ENCODE results near the gene MGMT. TPM values are rescaled to one million over a fixed set of nuclear protein-coding genes. Genes with fewer than 3 reads are reported as not detected.

MGMT gene
- total RNA-seq, 1 donor from 2014 or later = 29.7 TPM

GRCh38 chr10:129547608-129548007 lies 80.6 kb downstream of the MGMT start:
- H3K4me3 ChIP-seq (ENCODE audit: low read length in 3 of 3) = no peak overlapping the region
- peak overlapping the region in 1 of 3 donors; percentile 40 for H3K9ac ChIP-seq (ENCODE audit: low read depth in 1 of 3, low read length in 3 of 3)
- no peak overlapping the region for H3K27ac ChIP-seq (ENCODE audit: low read depth, low read length)
- no peaks in the 10 kb centered on the region for H3K27me3 ChIP-seq (ENCODE audit: control insufficient read depth in 3 of 3, insufficient read depth in 3 of 3, low read length in 3 of 3)
- no peaks in the 10 kb centered on the region for H3K36me3 ChIP-seq (ENCODE audit: control insufficient read depth in 3 of 3, insufficient read depth in 3 of 3, low read length in 3 of 3)
- H3K4me1 ChIP-seq (ENCODE audit: control insufficient read depth in 3 of 3, insufficient read depth in 3 of 3, low read length in 3 of 3) = peaks cover 11 to 27% (median 13%) of the 10 kb centered on the region in 3 donors
- no peaks in the 10 kb centered on the region for H3K9me3 ChIP-seq (ENCODE audit: control insufficient read depth in 3 of 3, low read length in 3 of 3)

- no peaks in the 10 kb centered on the region for H3K9me3 ChIP-seq (ENCODE audit: control insufficient read depth in 3 of 3, low read length in 3 of 3)
- no peak overlapping the region for H3K27ac ChIP-seq (ENCODE audit: low read depth, low read length)
Measured at GRCh38 chr10:129548600-129548999, 81.6 kb downstream of the MGMT start.

GRCh38 chr10:129550076-129550475 lies 83.0 kb downstream of the MGMT start:
- no peaks in the 10 kb centered on the region for H3K9me3 ChIP-seq (ENCODE audit: control insufficient read depth in 3 of 3, low read length in 3 of 3)
- no peak overlapping the region for H3K4me3 ChIP-seq (ENCODE audit: low read length in 3 of 3)
- no peak overlapping the region for H3K9ac ChIP-seq (ENCODE audit: low read depth in 1 of 3, low read length in 3 of 3)
- H3K4me1 ChIP-seq (ENCODE audit: control insufficient read depth in 3 of 3, insufficient read depth in 3 of 3, low read length in 3 of 3) = peaks cover 0 to 10% (median 4%) of the 10 kb centered on the region in 3 donors
- H3K27me3 ChIP-seq (ENCODE audit: control insufficient read depth in 3 of 3, insufficient read depth in 3 of 3, low read length in 3 of 3) = no peaks in the 10 kb centered on the region
- H3K36me3 ChIP-seq (ENCODE audit: control insufficient read depth in 3 of 3, insufficient read depth in 3 of 3, low read length in 3 of 3) = no peaks in the 10 kb centered on the region
- no peak overlapping the region for H3K27ac ChIP-seq (ENCODE audit: low read depth, low read length)

More at GRCh38 chr10:129548600-129548999, 81.6 kb downstream of the MGMT start:
- Histone ChIP-seq H3K36me3 (ENCODE audit: control insufficient read depth in 3 of 3, insufficient read depth in 3 of 3, low read length in 3 of 3) (no peaks in the 10 kb centered on the region), H3K9ac (ENCODE audit: low read depth in 1 of 3, low read length in 3 of 3) (no peak overlapping the region), H3K27me3 (ENCODE audit: control insufficient read depth in 3 of 3, insufficient read depth in 3 of 3, low read length in 3 of 3) (no peaks in the 10 kb centered on the region), H3K4me1 (ENCODE audit: control insufficient read depth in 3 of 3, insufficient read depth in 3 of 3, low read length in 3 of 3) (peaks cover 10 to 21% (median 11%) of the 10 kb centered on the region in 3 donors), H3K4me3 (ENCODE audit: low read length in 3 of 3) (no peak overlapping the region)

DNA sequence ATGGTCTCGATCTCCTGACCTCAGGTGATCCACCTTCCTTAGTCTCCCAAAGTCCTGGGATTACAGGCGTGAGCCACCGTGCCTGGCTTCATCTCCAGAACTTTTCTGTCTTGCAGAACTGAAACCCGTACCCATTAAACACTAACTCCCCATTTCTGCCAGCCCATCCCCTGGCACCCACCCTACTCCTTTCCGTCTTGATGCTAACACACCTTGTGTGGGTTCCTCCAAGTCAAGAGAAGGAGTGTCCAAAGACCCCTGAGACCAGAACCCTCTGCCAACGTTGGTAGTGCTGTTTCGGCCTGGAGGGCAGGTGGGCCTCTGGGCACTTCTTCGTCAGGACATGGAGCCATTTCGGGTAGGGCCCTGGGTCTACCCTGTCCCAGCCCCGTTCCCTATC lies 83.6 kb downstream of the MGMT start:
- Histone ChIP-seq H3K9me3 (ENCODE audit: control insufficient read depth in 3 of 3, low read length in 3 of 3) (no peaks in the 10 kb centered on the region), H3K27ac (ENCODE audit: low read depth, low read length) (no peak overlapping the region), H3K36me3 (ENCODE audit: control insufficient read depth in 3 of 3, insufficient read depth in 3 of 3, low read length in 3 of 3) (no peaks in the 10 kb centered on the region), H3K4me1 (ENCODE audit: control insufficient read depth in 3 of 3, insufficient read depth in 3 of 3, low read length in 3 of 3) (peaks cover 0 to 10% (median 4%) of the 10 kb centered on the region in 3 donors), H3K27me3 (ENCODE audit: control insufficient read depth in 3 of 3, insufficient read depth in 3 of 3, low read length in 3 of 3) (no peaks in the 10 kb centered on the region), H3K4me3 (ENCODE audit: low read length in 3 of 3) (no peak overlapping the region), H3K9ac (ENCODE audit: low read depth in 1 of 3, low read length in 3 of 3) (no peak overlapping the region)

DNA sequence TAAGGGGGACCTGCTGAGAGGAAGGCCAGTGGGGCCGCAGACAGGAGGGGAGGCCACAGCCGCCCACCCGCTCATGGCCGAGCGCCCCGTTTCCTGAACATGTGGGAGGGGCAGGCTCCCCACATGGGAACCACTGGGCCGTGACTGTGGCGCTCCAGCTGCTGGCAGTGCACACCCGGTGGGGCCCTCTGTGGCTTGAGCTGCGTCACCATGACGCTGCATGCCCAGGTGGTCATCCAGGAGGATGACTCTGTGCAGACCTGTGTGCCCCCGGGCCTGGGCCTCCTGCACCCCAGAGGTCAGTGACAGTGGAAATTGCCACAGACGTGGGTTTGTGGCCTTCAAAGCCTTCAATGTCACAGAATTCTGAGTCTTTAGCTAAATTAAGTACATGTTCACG lies 85.1 kb downstream of the MGMT start:
- Histone ChIP-seq H3K4me1 (ENCODE audit: control insufficient read depth in 3 of 3, insufficient read depth in 3 of 3, low read length in 3 of 3) (peaks cover 0 to 8% (median 4%) of the 10 kb centered on the region in 3 donors), H3K4me3 (ENCODE audit: low read length in 3 of 3) (no peak overlapping the region), H3K27me3 (ENCODE audit: control insufficient read depth in 3 of 3, insufficient read depth in 3 of 3, low read length in 3 of 3) (no peaks in the 10 kb centered on the region), H3K9ac (ENCODE audit: low read depth in 1 of 3, low read length in 3 of 3) (no peak overlapping the region), H3K36me3 (ENCODE audit: control insufficient read depth in 3 of 3, insufficient read depth in 3 of 3, low read length in 3 of 3) (no peaks in the 10 kb centered on the region), H3K27ac (ENCODE audit: low read depth, low read length) (no peak overlapping the region), H3K9me3 (ENCODE audit: control insufficient read depth in 3 of 3, low read length in 3 of 3) (no peaks in the 10 kb centered on the region)

- H3K36me3 ChIP-seq (ENCODE audit: control insufficient read depth in 3 of 3, insufficient read depth in 3 of 3, low read length in 3 of 3) = no peaks in the 10 kb centered on the region
- H3K9ac ChIP-seq (ENCODE audit: low read depth in 1 of 3, low read length in 3 of 3) = no peak overlapping the region
- H3K27ac ChIP-seq (ENCODE audit: low read depth, low read length) = no peak overlapping the region
Measured at GRCh38 chr10:129553928-129554327, 86.9 kb downstream of the MGMT start.

DNA sequence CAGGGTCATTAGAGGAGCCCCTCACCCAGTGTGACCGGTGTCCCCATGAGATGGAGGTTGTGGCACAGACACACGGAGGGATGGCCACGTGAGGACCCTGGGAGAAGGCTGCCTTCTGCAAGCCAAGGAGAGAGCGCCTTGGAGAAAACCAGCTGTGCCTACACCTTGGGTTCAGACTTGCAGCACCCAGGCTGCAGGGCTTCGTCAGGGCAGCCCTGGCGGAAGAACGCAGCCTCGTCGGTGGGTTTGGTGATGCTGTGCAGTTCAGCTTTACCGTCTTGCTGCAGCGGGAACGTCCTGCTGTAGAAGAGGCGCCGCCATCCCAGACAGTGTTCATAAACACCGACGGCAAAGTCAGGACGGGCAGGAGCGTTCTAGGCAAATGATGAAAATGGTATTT lies 89.3 kb downstream of the MGMT start:
- no peak overlapping the region for H3K9ac ChIP-seq (ENCODE audit: low read depth in 1 of 3, low read length in 3 of 3)
- no peak overlapping the region for H3K27ac ChIP-seq (ENCODE audit: low read depth, low read length)
- H3K4me1 ChIP-seq (ENCODE audit: control insufficient read depth in 3 of 3, insufficient read depth in 3 of 3, low read length in 3 of 3) = no peaks in the 10 kb centered on the region
- H3K27me3 ChIP-seq (ENCODE audit: control insufficient read depth in 3 of 3, insufficient read depth in 3 of 3, low read length in 3 of 3) = no peaks in the 10 kb centered on the region
- H3K36me3 ChIP-seq (ENCODE audit: control insufficient read depth in 3 of 3, insufficient read depth in 3 of 3, low read length in 3 of 3) = no peaks in the 10 kb centered on the region
- no peak overlapping the region for H3K4me3 ChIP-seq (ENCODE audit: low read length in 3 of 3)
- H3K9me3 ChIP-seq (ENCODE audit: control insufficient read depth in 3 of 3, low read length in 3 of 3) = no peaks in the 10 kb centered on the region

More at GRCh38 chr10:129553928-129554327, 86.9 kb downstream of the MGMT start:
- Histone ChIP-seq H3K4me1 (ENCODE audit: control insufficient read depth in 3 of 3, insufficient read depth in 3 of 3, low read length in 3 of 3) (no peaks in the 10 kb centered on the region), H3K27me3 (ENCODE audit: control insufficient read depth in 3 of 3, insufficient read depth in 3 of 3, low read length in 3 of 3) (no peaks in the 10 kb centered on the region), H3K4me3 (ENCODE audit: low read length in 3 of 3) (no peak overlapping the region), H3K9me3 (ENCODE audit: control insufficient read depth in 3 of 3, low read length in 3 of 3) (no peaks in the 10 kb centered on the region)

DNA sequence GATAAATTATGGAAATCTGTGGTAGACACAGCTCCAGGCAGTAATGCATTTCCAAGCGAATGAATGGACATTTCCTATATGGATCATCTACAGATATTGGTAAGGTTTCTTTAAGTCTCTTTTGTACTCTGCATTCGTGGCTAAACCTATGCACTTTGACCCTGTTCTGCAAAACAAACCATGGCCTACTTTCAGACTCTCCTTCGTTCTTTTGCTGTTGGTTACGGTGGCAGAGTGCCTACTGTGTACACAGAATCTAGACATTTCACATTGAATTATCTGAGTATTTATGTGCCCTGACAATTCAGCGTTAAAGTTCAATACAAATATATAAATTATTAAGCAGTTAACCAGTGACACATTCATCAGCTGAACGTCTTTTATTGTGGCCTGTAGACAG lies 93.3 kb downstream of the MGMT start:
- H3K9me3 ChIP-seq (ENCODE audit: control insufficient read depth in 3 of 3, low read length in 3 of 3) = no peaks in the 10 kb centered on the region

GRCh38 chr10:129562487-129562886 lies 95.4 kb downstream of the MGMT start:
- no peak overlapping the region for H3K27ac ChIP-seq (ENCODE audit: low read depth, low read length)
- H3K4me3 ChIP-seq (ENCODE audit: low read length in 3 of 3) = no peak overlapping the region
- no peak overlapping the region for H3K9ac ChIP-seq (ENCODE audit: low read depth in 1 of 3, low read length in 3 of 3)
- H3K9me3 ChIP-seq (ENCODE audit: control insufficient read depth in 3 of 3, low read length in 3 of 3) = no peaks in the 10 kb centered on the region
- no peaks in the 10 kb centered on the region for H3K36me3 ChIP-seq (ENCODE audit: control insufficient read depth in 3 of 3, insufficient read depth in 3 of 3, low read length in 3 of 3)
- no peaks in the 10 kb centered on the region for H3K27me3 ChIP-seq (ENCODE audit: control insufficient read depth in 3 of 3, insufficient read depth in 3 of 3, low read length in 3 of 3)
- no peaks in the 10 kb centered on the region for H3K4me1 ChIP-seq (ENCODE audit: control insufficient read depth in 3 of 3, insufficient read depth in 3 of 3, low read length in 3 of 3)

More for the DNA sequence above, 93.3 kb downstream of the MGMT start:
- H3K4me1 ChIP-seq (ENCODE audit: control insufficient read depth in 3 of 3, insufficient read depth in 3 of 3, low read length in 3 of 3) = no peaks in the 10 kb centered on the region
- H3K27ac ChIP-seq (ENCODE audit: low read depth, low read length) = no peak overlapping the region
- no peaks in the 10 kb centered on the region for H3K27me3 ChIP-seq (ENCODE audit: control insufficient read depth in 3 of 3, insufficient read depth in 3 of 3, low read length in 3 of 3)
- H3K4me3 ChIP-seq (ENCODE audit: low read length in 3 of 3) = no peak overlapping the region
- no peaks in the 10 kb centered on the region for H3K36me3 ChIP-seq (ENCODE audit: control insufficient read depth in 3 of 3, insufficient read depth in 3 of 3, low read length in 3 of 3)
- H3K9ac ChIP-seq (ENCODE audit: low read depth in 1 of 3, low read length in 3 of 3) = no peak overlapping the region

- no peak overlapping the region for H3K27ac ChIP-seq (ENCODE audit: low read depth, low read length)
- no peaks in the 10 kb centered on the region for H3K4me1 ChIP-seq (ENCODE audit: control insufficient read depth in 3 of 3, insufficient read depth in 3 of 3, low read length in 3 of 3)
- no peaks in the 10 kb centered on the region for H3K27me3 ChIP-seq (ENCODE audit: control insufficient read depth in 3 of 3, insufficient read depth in 3 of 3, low read length in 3 of 3)
- H3K9ac ChIP-seq (ENCODE audit: low read depth in 1 of 3, low read length in 3 of 3) = no peak overlapping the region
- H3K4me3 ChIP-seq (ENCODE audit: low read length in 3 of 3) = no peak overlapping the region
- H3K9me3 ChIP-seq (ENCODE audit: control insufficient read depth in 3 of 3, low read length in 3 of 3) = no peaks in the 10 kb centered on the region
- H3K36me3 ChIP-seq (ENCODE audit: control insufficient read depth in 3 of 3, insufficient read depth in 3 of 3, low read length in 3 of 3) = no peaks in the 10 kb centered on the region
Measured at GRCh38 chr10:129564923-129565322, 97.9 kb downstream of the MGMT start.

Measured in skeletal muscle tissue (tissue), 4 donors.